ENCODE data around the gene KASH5.
"Not testable (repeated sequence)": the region's sequence is repeated elsewhere in the genome, so short reads cannot be mapped to it uniquely, and the experiment has no call there.

KASH5 gene

GRCh38 chr19:49453013-49453756 lies 65.1 kb downstream of the KASH5 start, which contains the start of gene ALDH16A1:
Gene ALDH16A1 (plus strand): TSS chr19:49453225. CDS start chr19:49453332, 107 bp downstream.
- peak within 1 kb of the TSS; percentile 98 for H3K9ac ChIP-seq (ENCODE audit: low read depth, low read length)
- H3K27me3 ChIP-seq (ENCODE audit: control insufficient read depth, insufficient read depth, low read length): no peaks in the 10 kb centered on the region
- H3K27ac ChIP-seq (ENCODE audit: low read depth, low read length): peak within 1 kb of the TSS; percentile 99
- peaks cover 2% of the 10 kb centered on the region; the same call in 1 of the 2 replicates for H3K4me1 ChIP-seq (ENCODE audit: control insufficient read depth, insufficient read depth, low read length)
- peak within 1 kb of the TSS; percentile 93 for H3K4me3 ChIP-seq (ENCODE audit: low read depth, low read length)
- H3K9me3 ChIP-seq (ENCODE audit: control insufficient read depth, insufficient read depth, low read length): no peaks in the 10 kb centered on the region
- peaks cover 22% of the 10 kb centered on the region for H3K36me3 ChIP-seq (ENCODE audit: control insufficient read depth, insufficient read depth, low read length)

GRCh38 chr19:49453757-49454240 lies 65.8 kb downstream of the KASH5 start:
- H3K9me3 ChIP-seq (ENCODE audit: control insufficient read depth, insufficient read depth, low read length): no peaks in the 10 kb centered on the region
- H3K27ac ChIP-seq (ENCODE audit: low read depth, low read length): peak overlapping the region; percentile 99
- peak overlapping the region; percentile 93 for H3K4me3 ChIP-seq (ENCODE audit: low read depth, low read length)
- H3K36me3 ChIP-seq (ENCODE audit: control insufficient read depth, insufficient read depth, low read length): peaks cover 16% of the 10 kb centered on the region
- H3K27me3 ChIP-seq (ENCODE audit: control insufficient read depth, insufficient read depth, low read length): no peaks in the 10 kb centered on the region
- H3K9ac ChIP-seq (ENCODE audit: low read depth, low read length): peak overlapping the region; percentile 98
- H3K4me1 ChIP-seq (ENCODE audit: control insufficient read depth, insufficient read depth, low read length): peaks cover 2% of the 10 kb centered on the region; the same call in 1 of the 2 replicates

- Histone ChIP-seq H3K4me1 (ENCODE audit: control insufficient read depth, insufficient read depth, low read length) (peaks cover 2% of the 10 kb centered on the region; the same call in 1 of the 2 replicates), H3K36me3 (ENCODE audit: control insufficient read depth, insufficient read depth, low read length) (0 out of 2 replicates have a peak, but pooled peaks cover 12% of the 10 kb centered on the region), H3K27ac (ENCODE audit: low read depth, low read length) (no peak overlapping the region), H3K9me3 (ENCODE audit: control insufficient read depth, insufficient read depth, low read length) (no peaks in the 10 kb centered on the region), H3K4me3 (ENCODE audit: low read depth, low read length) (no peak overlapping the region), H3K9ac (ENCODE audit: low read depth, low read length) (no peak overlapping the region), H3K27me3 (ENCODE audit: control insufficient read depth, insufficient read depth, low read length) (no peaks in the 10 kb centered on the region)
Measured at GRCh38 chr19:49455773-49456172, 67.7 kb downstream of the KASH5 start.

GRCh38 chr19:49456326-49456725 lies 68.3 kb downstream of the KASH5 start:
- Histone ChIP-seq H3K4me3 (ENCODE audit: low read depth, low read length) (no peak overlapping the region), H3K9me3 (ENCODE audit: control insufficient read depth, insufficient read depth, low read length) (no peaks in the 10 kb centered on the region), H3K9ac (ENCODE audit: low read depth, low read length) (no peak overlapping the region), H3K27ac (ENCODE audit: low read depth, low read length) (no peak overlapping the region), H3K36me3 (ENCODE audit: control insufficient read depth, insufficient read depth, low read length) (0 out of 2 replicates have a peak, but pooled peaks cover 12% of the 10 kb centered on the region), H3K27me3 (ENCODE audit: control insufficient read depth, insufficient read depth, low read length) (no peaks in the 10 kb centered on the region), H3K4me1 (ENCODE audit: control insufficient read depth, insufficient read depth, low read length) (peaks cover 2% of the 10 kb centered on the region; the same call in 1 of the 2 replicates)

- H3K9ac ChIP-seq (ENCODE audit: low read depth, low read length): no peak overlapping the region
- H3K4me3 ChIP-seq (ENCODE audit: low read depth, low read length): no peak overlapping the region
- H3K27me3 ChIP-seq (ENCODE audit: control insufficient read depth, insufficient read depth, low read length): no peaks in the 10 kb centered on the region
- 0 out of 2 replicates have a peak, but pooled peaks cover 12% of the 10 kb centered on the region for H3K36me3 ChIP-seq (ENCODE audit: control insufficient read depth, insufficient read depth, low read length)
- H3K27ac ChIP-seq (ENCODE audit: low read depth, low read length): no peak overlapping the region
- H3K4me1 ChIP-seq (ENCODE audit: control insufficient read depth, insufficient read depth, low read length): peaks cover 2% of the 10 kb centered on the region; the same call in 1 of the 2 replicates
- no peaks in the 10 kb centered on the region for H3K9me3 ChIP-seq (ENCODE audit: control insufficient read depth, insufficient read depth, low read length)
Measured at GRCh38 chr19:49458567-49458903, 70.5 kb downstream of the KASH5 start.

- Histone ChIP-seq H3K9me3 (ENCODE audit: control insufficient read depth, insufficient read depth, low read length) (no peaks in the 10 kb centered on the region), H3K27ac (ENCODE audit: low read depth, low read length) (no peak overlapping the region), H3K36me3 (ENCODE audit: control insufficient read depth, insufficient read depth, low read length) (peaks cover 19% of the 10 kb centered on the region; the same call in 1 of the 2 replicates), H3K4me1 (ENCODE audit: control insufficient read depth, insufficient read depth, low read length) (no peaks in the 10 kb centered on the region), H3K9ac (ENCODE audit: low read depth, low read length) (no peak overlapping the region), H3K27me3 (ENCODE audit: control insufficient read depth, insufficient read depth, low read length) (no peaks in the 10 kb centered on the region), H3K4me3 (ENCODE audit: low read depth, low read length) (no peak overlapping the region)
Measured at GRCh38 chr19:49459388-49459787, 71.3 kb downstream of the KASH5 start.

GRCh38 chr19:49461130-49461529 lies 73.1 kb downstream of the KASH5 start:
- H3K27ac ChIP-seq (ENCODE audit: low read depth, low read length); H3K9me3 ChIP-seq (ENCODE audit: control insufficient read depth, insufficient read depth, low read length); H3K9ac ChIP-seq (ENCODE audit: low read depth, low read length); H3K27me3 ChIP-seq (ENCODE audit: control insufficient read depth, insufficient read depth, low read length); H3K4me1 ChIP-seq (ENCODE audit: control insufficient read depth, insufficient read depth, low read length); H3K4me3 ChIP-seq (ENCODE audit: low read depth, low read length): not testable (repeated sequence)
- H3K36me3 ChIP-seq (ENCODE audit: control insufficient read depth, insufficient read depth, low read length): peaks cover 26% of the 10 kb centered on the region

- Histone ChIP-seq H3K4me3 (ENCODE audit: low read depth, low read length) (no peak overlapping the region), H3K36me3 (ENCODE audit: control insufficient read depth, insufficient read depth, low read length) (peaks cover 22% of the 10 kb centered on the region), H3K9me3 (ENCODE audit: control insufficient read depth, insufficient read depth, low read length) (no peaks in the 10 kb centered on the region), H3K9ac (ENCODE audit: low read depth, low read length) (no peak overlapping the region), H3K27me3 (ENCODE audit: control insufficient read depth, insufficient read depth, low read length) (no peaks in the 10 kb centered on the region), H3K27ac (ENCODE audit: low read depth, low read length) (no peak overlapping the region), H3K4me1 (ENCODE audit: control insufficient read depth, insufficient read depth, low read length) (no peaks in the 10 kb centered on the region)
Measured at GRCh38 chr19:49461656-49462055, 73.6 kb downstream of the KASH5 start.

GRCh38 chr19:49462492-49462891 lies 74.4 kb downstream of the KASH5 start:
- no peak overlapping the region for H3K27ac ChIP-seq (ENCODE audit: low read depth, low read length)
- peaks cover 27% of the 10 kb centered on the region for H3K36me3 ChIP-seq (ENCODE audit: control insufficient read depth, insufficient read depth, low read length)
- H3K9me3 ChIP-seq (ENCODE audit: control insufficient read depth, insufficient read depth, low read length): no peaks in the 10 kb centered on the region
- H3K27me3 ChIP-seq (ENCODE audit: control insufficient read depth, insufficient read depth, low read length): no peaks in the 10 kb centered on the region
- H3K4me1 ChIP-seq (ENCODE audit: control insufficient read depth, insufficient read depth, low read length): no peaks in the 10 kb centered on the region
- H3K9ac ChIP-seq (ENCODE audit: low read depth, low read length): no peak overlapping the region
- H3K4me3 ChIP-seq (ENCODE audit: low read depth, low read length): no peak overlapping the region

GRCh38 chr19:49463960-49464740 lies 76.1 kb downstream of the KASH5 start:
- H3K9ac ChIP-seq (ENCODE audit: low read depth, low read length): no peak overlapping the region
- H3K9me3 ChIP-seq (ENCODE audit: control insufficient read depth, insufficient read depth, low read length): no peaks in the 10 kb centered on the region
- H3K4me1 ChIP-seq (ENCODE audit: control insufficient read depth, insufficient read depth, low read length): no peaks in the 10 kb centered on the region; the same call in 1 of the 2 replicates
- no peak overlapping the region for H3K4me3 ChIP-seq (ENCODE audit: low read depth, low read length)
- no peaks in the 10 kb centered on the region for H3K27me3 ChIP-seq (ENCODE audit: control insufficient read depth, insufficient read depth, low read length)
- H3K36me3 ChIP-seq (ENCODE audit: control insufficient read depth, insufficient read depth, low read length): peaks cover 27% of the 10 kb centered on the region
- no peak overlapping the region for H3K27ac ChIP-seq (ENCODE audit: low read depth, low read length)

GRCh38 chr19:49465371-49465770 lies 77.3 kb downstream of the KASH5 start:
- Histone ChIP-seq H3K36me3 (ENCODE audit: control insufficient read depth, insufficient read depth, low read length) (peaks cover 28% of the 10 kb centered on the region), H3K27me3 (ENCODE audit: control insufficient read depth, insufficient read depth, low read length) (no peaks in the 10 kb centered on the region), H3K27ac (ENCODE audit: low read depth, low read length) (no peak overlapping the region), H3K4me1 (ENCODE audit: control insufficient read depth, insufficient read depth, low read length) (no peaks in the 10 kb centered on the region; the same call in 1 of the 2 replicates), H3K4me3 (ENCODE audit: low read depth, low read length) (no peak overlapping the region), H3K9ac (ENCODE audit: low read depth, low read length) (no peak overlapping the region), H3K9me3 (ENCODE audit: control insufficient read depth, insufficient read depth, low read length) (no peaks in the 10 kb centered on the region)
